GM19395 (cell line): ENCODE measurements around the gene MTHFD2L.
"Not testable (repeated sequence)": the region's sequence is repeated elsewhere in the genome, so short reads cannot be mapped to it uniquely, and the experiment has no call there.

ENCODE experiments used
- ATAC-seq: cut with Tn5 transposase; IDR thresholded peaks from one replicate; pipeline ENCODE4 v1.9.1; 2021; ENCODE audit warnings: mild to moderate bottlenecking, moderate library complexity; ENCODE audit not compliant: unreplicated experiment

MTHFD2L gene

DNA sequence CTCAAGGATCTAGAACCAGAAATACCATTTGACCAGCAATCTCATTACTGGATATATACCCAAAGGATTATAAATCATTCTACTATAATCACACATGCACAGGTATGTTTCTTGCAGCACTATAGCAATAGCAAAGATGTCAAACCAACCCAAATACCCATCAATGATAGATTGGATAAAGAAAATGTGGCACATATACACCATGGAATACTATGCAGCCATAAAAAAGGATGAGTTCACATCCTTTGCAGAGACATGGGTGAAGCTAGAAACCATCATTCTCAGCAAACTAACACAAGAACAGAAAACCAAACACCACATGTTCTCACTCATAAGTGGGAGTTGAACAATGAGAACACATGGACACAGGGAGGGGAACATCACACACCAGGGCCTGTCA lies 25.7 kb upstream of the MTHFD2L start:
- not testable (repeated sequence) for ATAC-seq

DNA sequence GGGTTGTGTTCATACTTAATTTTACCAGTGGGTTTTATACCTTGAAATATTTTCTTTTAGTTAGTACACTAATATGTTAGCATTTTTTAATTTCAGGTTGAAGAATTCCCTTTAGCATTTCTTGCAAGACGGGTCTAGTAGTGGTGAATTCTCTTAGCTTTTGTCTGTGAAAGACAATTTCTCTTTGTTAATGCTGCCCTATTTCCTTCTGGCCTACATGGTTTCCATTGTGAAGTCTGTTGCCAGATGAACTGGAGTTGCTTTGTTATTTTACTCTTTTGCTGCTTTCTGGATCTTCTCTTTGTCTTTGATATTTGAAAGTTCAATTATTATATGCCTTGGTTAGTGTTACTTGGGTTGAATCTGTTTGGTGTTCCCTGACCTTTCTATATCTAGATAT lies 25.0 kb upstream of the MTHFD2L start:
- no peak for ATAC-seq

DNA sequence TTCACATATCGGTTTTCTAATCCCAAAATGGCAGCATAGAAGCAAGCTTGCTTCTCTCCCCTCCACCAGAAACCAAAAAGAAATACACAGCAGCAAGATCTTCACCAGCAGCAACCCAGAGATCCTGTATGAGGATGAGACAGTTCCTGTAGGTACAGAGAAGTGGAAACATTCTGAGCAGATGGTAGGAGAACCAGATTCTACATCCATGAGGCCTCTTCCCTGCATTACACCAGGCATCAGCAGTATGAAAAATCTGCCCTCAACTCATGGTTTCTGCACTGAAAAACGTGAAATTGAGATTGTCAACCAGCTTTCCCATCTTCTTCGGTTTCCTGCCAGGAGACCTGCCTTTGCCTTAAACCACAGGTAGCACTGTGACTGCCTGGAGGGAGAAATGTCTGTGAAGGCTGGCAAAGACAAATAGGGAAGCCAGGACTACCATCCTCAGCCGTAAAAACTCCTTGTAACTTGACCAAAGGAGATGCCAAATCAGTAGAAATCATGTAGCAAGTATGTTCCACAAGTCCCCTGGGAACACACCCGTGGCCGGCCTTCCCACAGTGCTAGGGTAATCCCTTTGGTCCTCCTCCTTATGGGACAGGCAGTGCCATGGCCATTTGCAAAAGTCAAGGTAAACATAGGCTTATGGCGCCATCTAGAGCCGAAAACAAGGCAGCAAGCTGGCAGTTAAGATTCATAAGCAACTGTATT lies 24.0 kb upstream of the MTHFD2L start:
- peak; percentile 88 for ATAC-seq

GRCh38 chr4:74134500-74134852 lies 23.4 kb upstream of the MTHFD2L start:
- ATAC-seq: no peak

DNA sequence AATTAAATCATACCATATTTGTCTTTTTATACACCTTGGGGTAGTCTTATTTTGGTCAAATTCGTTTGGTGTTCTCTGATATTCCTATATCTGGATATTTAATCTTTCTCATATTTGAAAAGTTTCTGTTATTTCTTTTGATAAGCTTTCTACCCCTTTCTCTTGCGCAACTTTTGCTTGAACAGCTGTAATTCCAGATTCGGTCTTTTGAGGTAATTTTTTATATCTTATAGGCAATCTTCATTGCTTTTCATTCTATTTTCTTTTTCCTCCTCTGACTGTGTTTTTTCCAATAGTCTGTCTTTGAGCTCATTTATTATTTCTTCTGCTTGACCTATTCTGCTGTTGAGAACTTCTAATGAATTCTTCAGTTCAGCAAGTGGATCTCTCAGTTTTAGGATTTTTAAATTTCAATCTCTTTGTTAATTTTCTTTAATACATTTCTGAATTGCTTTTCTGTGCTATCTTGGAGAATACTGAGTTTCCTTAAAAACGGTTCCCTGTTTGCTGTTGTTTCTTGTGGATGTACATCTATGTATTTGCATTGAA lies 11.3 kb upstream of the MTHFD2L start:
- no peak for ATAC-seq

DNA sequence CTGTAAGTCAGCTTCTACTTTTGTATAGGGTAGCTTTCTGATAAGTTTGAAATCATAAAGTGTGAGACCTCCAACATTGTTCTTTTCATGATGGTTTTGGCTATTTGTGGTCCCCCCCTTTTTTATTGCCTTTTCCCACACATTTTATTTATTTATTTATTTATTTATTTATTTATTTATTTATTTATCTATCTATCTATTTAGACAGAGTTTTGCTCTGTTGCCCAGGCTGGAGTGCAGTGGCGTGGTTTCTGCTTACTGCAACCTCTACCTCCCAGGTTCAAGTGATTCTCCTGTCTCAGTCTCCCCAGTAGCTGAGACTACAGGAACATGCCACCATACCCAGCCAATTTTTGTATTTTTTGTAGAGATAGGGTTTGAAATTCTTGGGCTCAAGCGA lies 9.7 kb upstream of the MTHFD2L start:
- ATAC-seq: no peak

DNA sequence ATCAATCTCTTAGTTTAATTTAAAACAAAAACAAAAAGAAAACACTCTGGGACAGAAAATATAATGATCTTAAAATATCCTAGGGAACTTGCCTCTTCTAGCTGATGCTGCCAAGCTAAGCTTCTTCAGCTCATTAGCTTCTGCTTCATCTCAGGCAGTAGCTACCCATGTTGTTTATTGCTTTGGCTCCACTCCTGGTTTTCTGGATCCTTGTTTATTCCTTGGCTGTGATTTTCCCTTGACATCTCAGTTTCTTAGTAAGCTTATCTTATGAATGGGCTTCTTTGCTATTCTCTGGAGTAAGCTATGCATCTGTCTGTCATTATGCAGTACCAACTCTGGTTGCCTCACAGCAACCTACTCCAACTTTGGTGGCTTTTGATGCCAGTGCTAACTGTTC lies 5.1 kb upstream of the MTHFD2L start:
- ATAC-seq: no peak

GRCh38 chr4:74156521-74156920 lies 1.4 kb upstream of the MTHFD2L start:
- ATAC-seq: no peak

- ATAC-seq: no peak
Observed at GRCh38 chr4:74157154-74157553, 764 bp upstream of the MTHFD2L start.

DNA sequence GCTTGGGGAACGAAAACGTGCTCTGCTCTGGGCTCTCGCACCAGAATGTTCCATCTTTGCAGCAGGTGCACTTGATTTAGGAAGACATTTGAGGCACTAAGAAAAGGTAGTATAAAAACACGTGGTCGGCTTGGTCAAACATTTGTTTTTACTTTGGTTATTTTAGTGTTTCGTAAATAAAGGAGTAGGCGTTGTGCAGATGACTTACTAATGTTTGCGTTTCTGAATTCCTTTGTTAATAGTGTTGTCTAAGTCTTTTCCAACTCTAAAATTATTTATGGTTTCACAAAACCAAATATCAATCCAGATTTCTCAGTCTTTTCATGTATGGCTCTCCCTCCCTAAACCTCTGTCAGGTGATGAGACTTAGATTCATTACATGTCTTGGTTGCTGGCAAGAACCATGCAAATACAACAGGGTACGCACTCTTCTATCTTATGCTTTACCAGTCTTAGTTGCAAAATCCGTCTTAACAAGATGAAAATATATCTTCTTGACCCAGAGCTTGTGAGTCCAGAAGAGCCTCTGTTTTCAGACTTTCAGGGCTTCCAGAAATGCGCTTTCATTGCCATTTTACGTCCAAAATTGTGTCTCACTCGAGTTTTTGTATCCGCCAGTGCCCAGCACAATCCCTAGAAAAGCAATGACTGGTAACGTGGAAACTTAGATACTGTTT lies 686 bp downstream of the MTHFD2L start:
- ATAC-seq: no peak

DNA sequence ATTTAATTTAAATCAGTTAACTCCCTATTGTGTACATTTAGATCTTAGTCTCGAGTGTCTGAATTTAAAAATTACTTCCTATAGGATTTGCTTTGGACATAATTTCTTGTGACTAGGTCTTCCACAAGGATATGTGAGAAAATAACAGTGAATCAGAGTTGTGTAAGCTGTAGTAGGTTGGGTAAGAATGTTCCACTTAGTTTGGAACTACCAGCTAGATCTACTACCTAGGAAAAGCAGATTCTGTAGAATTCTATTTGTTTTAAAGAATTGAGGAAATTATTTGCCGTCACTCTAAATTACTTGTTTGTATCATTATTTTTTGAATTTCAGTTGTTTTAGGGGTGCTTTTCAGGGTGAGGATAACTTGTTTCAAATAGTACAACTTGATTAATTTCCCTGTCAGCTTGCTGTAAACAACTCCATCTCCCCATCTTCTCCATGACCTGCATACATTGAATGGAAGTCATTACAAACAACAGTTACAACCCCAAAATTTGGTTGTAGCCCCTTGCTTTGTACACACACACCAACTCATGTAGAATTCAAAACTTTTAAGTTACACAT lies 1.3 kb downstream of the MTHFD2L start:
- no peak for ATAC-seq

DNA sequence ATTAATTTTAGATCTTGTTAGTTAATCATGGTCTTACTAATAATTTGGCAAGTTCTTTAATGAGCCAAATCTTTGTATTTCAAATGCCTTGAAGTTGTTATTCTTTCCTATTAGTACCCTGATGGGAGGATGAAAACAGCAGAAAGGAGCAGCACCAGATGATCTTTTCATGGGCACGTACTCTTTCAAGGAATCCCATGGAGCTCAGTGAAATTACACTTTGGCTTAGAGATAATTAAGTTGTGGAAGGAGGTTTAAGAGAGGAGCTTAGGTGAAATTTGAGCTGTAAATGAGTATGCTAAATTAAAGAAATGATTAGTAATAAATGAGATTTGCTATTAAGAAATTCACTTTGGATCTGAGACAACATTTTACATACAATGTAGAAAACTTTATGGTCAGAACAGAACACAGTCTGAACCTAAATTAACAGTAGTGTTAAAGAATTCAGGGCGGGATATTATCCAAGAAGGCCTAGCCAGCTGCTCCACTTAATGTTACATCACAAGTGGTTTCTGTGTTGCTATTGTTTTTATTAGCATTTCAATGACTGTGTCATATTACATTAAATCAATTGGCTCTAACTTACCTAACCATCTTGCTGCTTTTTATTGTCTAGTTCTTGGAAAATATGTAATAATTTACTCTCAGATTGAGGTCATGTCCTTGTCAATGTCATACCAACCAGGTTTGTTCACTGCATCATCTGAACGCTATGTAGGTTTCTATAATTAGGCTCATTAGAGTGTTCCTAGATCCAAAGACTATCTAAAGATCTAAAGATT lies 3.9 kb downstream of the MTHFD2L start:
- ATAC-seq: no peak

DNA sequence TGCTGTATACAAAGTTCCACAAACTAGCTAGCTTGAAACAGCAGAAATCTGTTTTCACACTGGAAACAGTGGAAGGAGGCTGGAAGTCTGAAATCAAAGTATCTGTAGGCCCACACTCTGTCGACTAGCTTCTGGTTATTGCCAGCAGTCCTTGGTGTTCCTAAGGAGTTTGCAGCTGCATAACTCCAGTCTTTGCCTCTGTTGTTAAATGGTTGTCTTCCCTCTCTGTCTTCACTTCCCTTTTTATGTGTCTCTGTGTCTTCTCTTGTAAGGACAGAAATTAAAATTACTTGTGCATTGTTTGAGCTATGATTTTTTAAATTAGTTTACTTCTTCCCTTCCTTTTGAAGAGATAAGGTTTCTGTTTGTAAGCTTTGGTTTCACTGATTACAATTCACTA lies 8.2 kb downstream of the MTHFD2L start:
- ATAC-seq: peak; percentile 66

DNA sequence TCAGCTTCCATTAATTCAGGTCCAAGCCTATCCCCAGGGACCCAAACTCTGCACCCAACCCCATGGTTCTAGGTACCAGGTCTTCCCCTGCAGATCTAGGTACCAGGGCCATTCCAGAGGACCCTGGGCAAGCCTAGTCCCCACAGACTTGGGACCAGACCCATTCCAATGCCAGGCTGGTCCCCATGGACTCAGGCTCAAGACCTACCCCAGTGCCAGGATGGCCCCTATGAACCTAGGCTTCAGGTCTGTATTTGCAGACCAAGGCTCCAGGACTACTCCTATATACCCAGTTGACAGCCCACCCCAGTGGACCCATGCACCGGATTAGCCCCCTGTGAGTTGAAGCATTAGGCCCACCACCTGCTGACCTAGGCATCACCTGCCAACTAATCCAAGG lies 8.9 kb downstream of the MTHFD2L start:
- ATAC-seq: peak; percentile 6

GRCh38 chr4:74167585-74167984 lies 9.7 kb downstream of the MTHFD2L start:
- ATAC-seq: no peak

DNA sequence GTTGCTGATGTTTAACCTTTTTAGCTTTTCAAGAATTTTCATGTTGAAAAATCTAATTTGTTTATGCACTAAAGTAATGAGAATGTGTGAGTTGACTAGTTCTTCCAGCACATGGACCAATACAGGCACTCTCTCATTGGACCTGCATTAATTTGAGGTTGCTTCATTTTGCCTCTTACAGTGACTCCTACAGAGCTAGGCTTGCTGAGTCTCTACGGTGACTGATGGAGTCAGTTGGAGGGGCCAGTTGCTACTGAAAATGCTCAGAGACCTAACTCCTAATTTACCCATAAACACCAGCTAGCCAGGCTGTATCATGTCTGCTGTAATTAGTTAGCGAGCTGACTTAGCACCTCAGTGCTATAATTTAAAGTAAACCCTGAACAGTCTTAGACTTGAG lies 10.9 kb downstream of the MTHFD2L start:
- no peak for ATAC-seq

GRCh38 chr4:74173321-74173720 lies 15.4 kb downstream of the MTHFD2L start:
- no peak for ATAC-seq

DNA sequence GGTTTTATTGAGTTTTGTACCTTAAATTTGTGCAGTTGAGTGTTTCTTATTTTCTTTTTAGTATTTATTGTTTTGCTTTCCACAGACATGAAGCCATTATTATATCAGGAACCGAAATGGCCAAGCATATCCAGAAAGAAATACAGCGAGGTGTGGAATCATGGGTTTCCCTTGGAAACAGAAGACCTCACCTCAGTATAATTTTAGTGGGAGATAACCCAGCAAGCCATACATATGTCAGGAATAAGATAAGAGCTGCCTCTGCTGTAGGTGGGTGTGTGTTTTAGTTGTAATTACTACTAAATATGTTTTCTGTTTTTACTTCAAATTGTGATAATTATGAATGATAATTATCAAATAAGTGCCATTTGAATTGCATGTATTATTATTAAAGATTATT lies 16.5 kb downstream of the MTHFD2L start:
- ATAC-seq: no peak

GRCh38 chr4:74174941-74175340 lies 17.0 kb downstream of the MTHFD2L start:
- no peak for ATAC-seq

DNA sequence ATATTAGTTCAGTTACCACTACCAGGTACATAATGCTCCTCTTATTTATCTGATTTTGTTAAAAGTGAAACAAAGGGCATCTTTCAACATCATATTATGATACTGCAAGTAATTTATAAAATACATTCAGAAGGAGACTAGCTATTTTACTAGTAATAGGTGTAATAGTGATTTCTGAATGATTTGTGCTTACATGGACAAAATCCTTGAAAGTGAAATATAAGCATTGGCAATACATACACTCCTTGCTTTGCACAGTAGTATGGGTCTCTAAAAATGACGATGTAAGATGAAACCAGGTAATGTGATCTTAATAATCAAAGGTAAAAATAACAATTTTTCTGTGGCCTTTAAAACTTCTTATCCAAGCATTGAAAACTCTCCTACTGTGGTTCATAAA lies 17.5 kb downstream of the MTHFD2L start:
- no peak for ATAC-seq

DNA sequence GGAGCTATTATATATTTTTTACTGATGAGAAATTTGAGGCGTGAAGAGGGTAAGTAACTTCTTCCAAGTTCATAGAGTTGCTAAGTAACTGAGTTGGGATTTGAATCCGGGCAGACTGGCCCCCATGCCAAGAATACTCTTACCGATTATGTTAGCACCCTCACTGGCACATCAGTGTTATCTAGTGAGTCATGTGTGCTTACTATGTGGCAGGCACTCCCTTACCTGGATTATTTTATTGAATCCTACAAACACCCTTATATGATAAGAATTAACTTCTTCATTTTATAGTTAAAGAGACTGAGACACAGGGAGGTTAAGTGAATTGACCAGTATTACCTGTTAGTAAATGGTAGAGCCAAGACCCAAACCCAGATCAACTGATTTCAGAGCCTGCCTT lies 20.9 kb downstream of the MTHFD2L start:
- ATAC-seq: no peak
